Mesenchymal stem cell (in vitro differentiated cells and primary cell): ENCODE data around the gene CBX2.

Experiments
- DNase-seq: peaks from one replicate; pipeline ENCODE4 v3.0.0-alpha.2; 2013
- H2AFZ ChIP-seq: one replicate; pipeline ENCODE4 v1.6.1; 2013; ENCODE audit warnings: low read depth, mild to moderate bottlenecking, control low read depth, inconsistent platforms, low read length, moderate library complexity
- H2AK5ac ChIP-seq: 2 replicates; pipeline ENCODE4 v1.6.1; 2013; ENCODE audit warnings: low read length, moderate library complexity, mild to moderate bottlenecking, inconsistent platforms; ENCODE audit not compliant: severe bottlenecking
- H2BK120ac ChIP-seq: one replicate; pipeline ENCODE4 v1.6.1; 2013; ENCODE audit warnings: low read depth, mild to moderate bottlenecking, inconsistent platforms, low read length, moderate library complexity
- H2BK12ac ChIP-seq, 2 experiments: one replicate each; pipeline ENCODE4 v1.6.1; 2013; ENCODE audit warnings: inconsistent platforms in 2 of 2, low read length in 2 of 2, mild to moderate bottlenecking in 2 of 2, moderate library complexity in 2 of 2, control low read depth in 1 of 2
- H2BK15ac ChIP-seq: one replicate; pipeline ENCODE4 v1.6.1; 2013; ENCODE audit warnings: mild to moderate bottlenecking, low read depth, inconsistent platforms; ENCODE audit not compliant: poor library complexity, severe bottlenecking
- H2BK5ac ChIP-seq: 2 replicates; pipeline ENCODE4 v1.6.1; 2013; ENCODE audit warnings: low read depth, mild to moderate bottlenecking, low read length, control low read depth, inconsistent platforms; ENCODE audit not compliant: poor library complexity, severe bottlenecking
- H3K14ac ChIP-seq, 2 experiments: one replicate each; pipeline ENCODE4 v1.6.1; 2013; ENCODE audit warnings: inconsistent platforms in 2 of 2, low read length in 2 of 2, control low read depth in 1 of 2, mild to moderate bottlenecking in 1 of 2, moderate library complexity in 1 of 2
- H3K18ac ChIP-seq, 2 experiments: one replicate each; pipeline ENCODE4 v1.6.1; 2013; ENCODE audit warnings: inconsistent platforms in 2 of 2, low read length in 2 of 2, control low read depth in 1 of 2, low read depth in 1 of 2, mild to moderate bottlenecking in 1 of 2
- H3K23ac ChIP-seq, 2 experiments: one replicate each; pipeline ENCODE4 v1.6.1; 2013; ENCODE audit warnings: inconsistent platforms in 2 of 2, low read length in 2 of 2, mild to moderate bottlenecking in 2 of 2, moderate library complexity in 2 of 2, control low read depth in 1 of 2
- H3K27ac ChIP-seq: 2 replicates; pipeline ENCODE4 v1.5.1; 2013; ENCODE audit warnings: mild to moderate bottlenecking, moderate library complexity, low read length, control low read depth, inconsistent platforms; ENCODE audit not compliant: poor library complexity, severe bottlenecking
- H3K27me3 ChIP-seq, 2 experiments: 2 replicates each; pipeline versions ENCODE4 v1.6.1 to v1.7.0; 2013; ENCODE audit warnings: low read length in 2 of 2, mild to moderate bottlenecking in 2 of 2, moderate library complexity in 2 of 2, control low read depth in 1 of 2, inconsistent platforms in 1 of 2; ENCODE audit not compliant: control insufficient read depth in 1 of 2, insufficient read depth in 1 of 2
- H3K36me3 ChIP-seq, 2 experiments: 2 replicates each; pipeline versions ENCODE4 v1.6.1 to v1.7.0; 2013; ENCODE audit warnings: low read length in 2 of 2, control low read depth in 1 of 2, inconsistent platforms in 1 of 2, low read depth in 1 of 2, mild to moderate bottlenecking in 1 of 2; ENCODE audit not compliant: insufficient read depth in 2 of 2, control insufficient read depth in 1 of 2
- H3K4ac ChIP-seq, 2 experiments: one replicate each; pipeline ENCODE4 v1.6.1; 2013; ENCODE audit warnings: inconsistent platforms in 2 of 2, low read length in 2 of 2, mild to moderate bottlenecking in 2 of 2, moderate library complexity in 2 of 2, control low read depth in 1 of 2, low read depth in 1 of 2
- H3K4me1 ChIP-seq: 2 replicates; pipeline ENCODE4 v1.6.1; 2013; ENCODE audit warnings: low read depth, low read length, control low read depth; ENCODE audit not compliant: control insufficient read depth, insufficient read depth
- H3K4me2 ChIP-seq: 2 replicates; pipeline ENCODE4 v1.6.1; 2013; ENCODE audit warnings: low read length, mild to moderate bottlenecking, inconsistent platforms; ENCODE audit not compliant: poor library complexity, severe bottlenecking
- H3K4me3 ChIP-seq, 2 experiments: 2 replicates each; pipeline versions ENCODE4 v1.5.1 to v1.7.0; 2013; ENCODE audit warnings: low read length in 2 of 2, mild to moderate bottlenecking in 2 of 2, control low read depth in 1 of 2, low read depth in 1 of 2; ENCODE audit not compliant: insufficient read depth in 1 of 2
- H3K79me1 ChIP-seq: replicated peaks from 2 replicates; pipeline ENCODE4 v1.6.1; 2013; ENCODE audit warnings: mild to moderate bottlenecking, control low read depth, low read length, inconsistent platforms; ENCODE audit not compliant: poor library complexity, severe bottlenecking
- H3K9ac ChIP-seq: 2 replicates; pipeline ENCODE4 v1.7.0; 2013; ENCODE audit warnings: mild to moderate bottlenecking, low read length, moderate library complexity
- H3K9me3 ChIP-seq: 2 replicates; pipeline ENCODE4 v1.7.0; 2013; ENCODE audit warnings: mild to moderate bottlenecking, low read length; ENCODE audit not compliant: control insufficient read depth
- H4K8ac ChIP-seq: one replicate; pipeline ENCODE4 v1.6.1; 2013; ENCODE audit warnings: inconsistent platforms, mild to moderate bottlenecking, low read length, moderate library complexity
- H4K91ac ChIP-seq: one replicate; pipeline ENCODE4 v1.6.1; 2013; ENCODE audit warnings: mild to moderate bottlenecking, low read length, inconsistent platforms
- WGBS: methylation state at CpG from one replicate; pipeline ENCODE4 v1.1.7; 2013; ENCODE audit warnings: mixed read lengths; 5-methylcytosine and 5-hydroxymethylcytosine counted together

CBX2 gene

DNA sequence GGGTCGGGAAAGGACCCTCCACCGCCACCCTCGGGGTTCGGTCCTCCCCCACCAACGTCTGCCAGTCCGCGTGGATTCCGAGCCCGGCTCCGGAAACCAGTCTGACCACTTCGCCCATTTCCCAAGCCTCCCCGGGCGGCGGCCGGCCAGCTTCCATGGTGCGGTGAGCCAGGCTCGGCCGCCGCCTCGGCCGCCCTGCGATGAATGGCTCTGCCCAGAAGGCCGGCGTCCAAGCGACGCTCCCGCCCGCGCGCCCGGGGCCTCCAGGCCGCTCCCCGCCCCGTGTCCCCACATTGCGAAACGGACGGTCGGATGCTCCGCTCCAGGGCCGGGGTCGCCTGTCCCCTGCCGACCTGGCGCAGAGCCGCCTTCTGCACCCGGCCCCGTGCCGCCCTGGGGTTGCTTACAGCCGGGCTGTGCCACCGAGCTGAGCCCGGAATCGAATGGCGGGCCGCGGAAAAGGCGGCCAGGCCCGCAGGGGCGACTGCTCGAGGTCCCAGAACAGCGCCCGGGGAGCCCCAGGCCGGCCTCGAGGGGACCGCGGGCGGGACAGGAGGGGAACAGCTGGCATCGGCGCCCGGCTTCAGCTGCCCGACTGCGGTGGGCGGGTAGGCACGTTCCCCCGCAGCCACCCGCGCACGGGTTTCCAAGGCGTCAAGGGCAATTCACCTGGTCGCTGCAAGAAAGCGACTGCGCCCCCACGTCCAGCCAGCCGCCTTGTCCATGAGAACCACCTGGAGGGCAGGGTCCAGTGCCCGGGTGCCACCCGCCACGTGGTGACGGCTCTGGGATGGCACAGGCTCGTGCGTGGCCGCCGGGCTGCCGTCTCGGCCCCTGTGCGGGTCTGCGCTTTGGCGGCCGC, 37.3 kb downstream of the CBX2 start:
- H2BK5ac ChIP-seq, result no peak overlapping the region
- H4K91ac ChIP-seq, result peak overlapping the region; percentile 70
- H2BK120ac ChIP-seq, result no peak overlapping the region
- no peaks in the 10 kb centered on the region for H3K79me1 ChIP-seq
- H2AK5ac ChIP-seq, result no peak overlapping the region
- no peak overlapping the region for H2AFZ ChIP-seq
- no peak overlapping the region for H3K4ac ChIP-seq
- H3K4me3 ChIP-seq, result peak overlapping the region in 1 of 2 experiments; percentile 27
- peak overlapping the region; percentile 49 to 72 for H3K18ac ChIP-seq
- H2BK15ac ChIP-seq, result peak overlapping the region; percentile 76
- peak overlapping the region in 1 of 2 experiments; percentile 46 for H3K23ac ChIP-seq
- H3K4me1 ChIP-seq, result peaks cover 37% of the 10 kb centered on the region
- H3K4me2 ChIP-seq, result peak overlapping the region; percentile 61
- no peak overlapping the region for H3K27ac ChIP-seq
- H3K14ac ChIP-seq, result no peak overlapping the region
- 9% methylated on average over 94 of the region's 96 CpGs for WGBS
- DNase-seq, result no peak
- H2BK12ac ChIP-seq, result peak overlapping the region; percentile 15 to 42
- peaks cover 85 to 90% of the 10 kb centered on the region in 2 experiments for H3K27me3 ChIP-seq
- H4K8ac ChIP-seq, result peak overlapping the region; percentile 69
- no peaks in the 10 kb centered on the region for H3K9me3 ChIP-seq
- no peak overlapping the region for H3K9ac ChIP-seq
- H3K36me3 ChIP-seq, result no peaks in the 10 kb centered on the region

DNA sequence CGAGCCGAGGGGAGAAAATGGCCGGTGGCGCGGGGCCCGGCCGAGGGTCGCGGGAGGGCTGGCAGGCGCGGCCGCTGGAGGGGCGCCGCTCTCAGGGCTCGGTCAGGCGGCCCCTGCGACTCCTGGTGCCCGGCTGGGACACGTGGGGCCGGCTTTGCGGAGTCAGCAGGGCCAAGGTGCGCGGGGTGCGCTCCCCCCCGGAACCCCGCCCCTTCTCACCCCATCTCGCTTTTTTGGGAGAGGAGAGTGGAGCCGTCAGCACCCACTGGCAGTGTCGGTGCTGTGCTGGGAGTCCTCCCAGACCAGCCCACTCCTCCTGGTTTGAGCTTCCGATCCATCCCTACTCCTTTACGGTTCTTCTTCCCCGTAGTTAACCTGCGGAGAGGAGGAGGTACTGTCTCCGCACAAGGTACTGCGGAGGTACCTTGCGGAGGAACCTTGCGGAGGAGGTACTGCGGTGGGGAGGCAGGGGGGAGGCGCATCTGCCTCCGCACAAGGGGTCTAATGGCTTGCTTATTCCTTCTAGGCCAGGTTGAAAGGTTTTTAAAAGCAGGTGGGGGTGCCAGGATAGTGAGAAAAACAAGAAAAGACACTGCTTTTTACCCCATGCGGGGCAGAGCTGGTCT, 38.0 kb downstream of the CBX2 start:
- H2BK5ac ChIP-seq, result no peak overlapping the region
- H3K36me3 ChIP-seq, result no peaks in the 10 kb centered on the region
- no peaks in the 10 kb centered on the region for H3K9me3 ChIP-seq
- no peak overlapping the region for H3K14ac ChIP-seq
- no peak overlapping the region for H3K4me2 ChIP-seq
- H3K79me1 ChIP-seq, result no peaks in the 10 kb centered on the region
- 17% methylated on average over 31 of the region's 41 CpGs for WGBS
- H3K27me3 ChIP-seq, result peaks cover 83 to 91% of the 10 kb centered on the region in 2 experiments
- no peak overlapping the region for H2BK120ac ChIP-seq
- no peak overlapping the region for H3K9ac ChIP-seq
- no peak overlapping the region for H4K91ac ChIP-seq
- H3K23ac ChIP-seq, result no peak overlapping the region
- H3K4ac ChIP-seq, result no peak overlapping the region
- no peak overlapping the region for H2AK5ac ChIP-seq
- H2BK15ac ChIP-seq, result no peak overlapping the region
- no peak overlapping the region for H4K8ac ChIP-seq
- no peak overlapping the region for H3K18ac ChIP-seq
- no peak overlapping the region for H2BK12ac ChIP-seq
- no peak overlapping the region for H3K27ac ChIP-seq
- DNase-seq, result no peak
- H3K4me1 ChIP-seq, result peaks cover 33% of the 10 kb centered on the region
- H2AFZ ChIP-seq, result no peak overlapping the region
- no peak overlapping the region for H3K4me3 ChIP-seq

DNA sequence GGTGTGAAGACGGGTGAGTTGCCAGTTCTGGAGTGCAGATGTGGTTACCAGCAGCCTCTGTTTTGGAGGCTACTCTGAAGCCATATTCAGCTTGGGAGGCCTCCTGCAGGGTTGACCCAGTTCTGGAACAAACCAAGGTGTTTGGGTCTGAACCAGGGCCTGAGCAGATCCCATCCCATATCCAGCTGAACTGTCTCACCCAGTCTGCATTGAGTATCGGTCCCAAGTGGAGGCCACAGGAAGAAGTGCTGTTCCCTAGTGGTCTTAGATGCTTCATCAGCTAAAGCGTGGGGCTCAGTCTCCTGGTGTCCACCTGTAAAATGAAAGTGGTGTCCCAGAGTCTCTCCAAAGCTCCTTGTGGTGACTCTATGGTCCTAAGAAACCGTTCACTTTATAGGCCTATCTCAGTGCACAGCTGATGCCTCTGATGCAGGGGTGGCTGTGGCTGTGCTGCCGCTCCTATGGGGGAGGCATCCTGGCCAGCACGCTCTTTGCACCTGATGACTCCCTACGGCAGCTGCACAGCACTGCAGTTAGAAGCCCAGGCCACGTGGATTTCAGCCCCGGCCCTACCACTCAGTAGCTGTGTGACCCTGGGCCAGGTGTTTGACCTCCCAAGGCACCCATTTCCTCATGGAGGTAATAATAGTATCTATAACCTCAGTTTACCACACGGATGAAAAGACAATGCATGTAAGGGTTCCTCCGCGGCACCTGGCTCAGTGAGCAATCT, 40.2 kb downstream of the CBX2 start:
- Histone ChIP-seq H2BK12ac (no peak overlapping the region), H3K27me3 (peaks cover 69 to 87% of the 10 kb centered on the region in 2 experiments), H2AFZ (no peak overlapping the region), H3K9me3 (no peaks in the 10 kb centered on the region), H4K91ac (no peak overlapping the region), H3K79me1 (no peaks in the 10 kb centered on the region), H3K23ac (no peak overlapping the region), H3K36me3 (no peaks in the 10 kb centered on the region), H3K14ac (no peak overlapping the region), H3K4ac (no peak overlapping the region), H4K8ac (no peak overlapping the region), H2BK120ac (no peak overlapping the region), H3K4me1 (peaks cover 18% of the 10 kb centered on the region), H2BK5ac (no peak overlapping the region), H3K18ac (no peak overlapping the region), H2BK15ac (no peak overlapping the region), H3K9ac (no peak overlapping the region), H3K4me2 (no peak overlapping the region), H2AK5ac (no peak overlapping the region), H3K4me3 (no peak overlapping the region), H3K27ac (no peak overlapping the region)
- WGBS, result 85% methylated on average over 9 of the region's 12 CpGs
- no peak for DNase-seq

DNA sequence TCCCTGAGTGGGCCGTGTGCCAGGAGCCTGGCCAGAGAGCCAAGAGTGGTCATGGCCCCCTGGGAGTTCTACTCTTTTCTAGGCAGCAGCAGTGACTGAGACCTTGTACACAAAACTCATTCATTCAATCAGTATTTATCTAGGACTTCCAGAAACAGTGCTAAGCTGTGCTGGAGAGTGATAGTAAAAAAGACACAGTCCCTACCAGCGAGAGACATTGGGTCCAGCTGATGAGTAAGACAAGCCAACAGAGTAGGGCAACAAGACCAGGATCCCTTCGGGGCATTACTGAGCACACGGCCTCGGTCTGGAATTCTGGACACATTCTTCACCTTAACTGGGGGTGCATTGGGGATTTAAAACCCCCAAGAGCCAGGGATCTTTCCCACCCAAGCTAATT, 41.1 kb downstream of the CBX2 start:
- Histone ChIP-seq H3K9ac (no peak overlapping the region), H3K79me1 (no peaks in the 10 kb centered on the region), H3K4me3 (no peak overlapping the region), H3K9me3 (no peaks in the 10 kb centered on the region), H2BK15ac (no peak overlapping the region), H3K4ac (no peak overlapping the region), H2BK5ac (no peak overlapping the region), H3K14ac (no peak overlapping the region), H3K4me1 (peaks cover 14% of the 10 kb centered on the region), H4K91ac (no peak overlapping the region), H2AFZ (no peak overlapping the region), H3K18ac (no peak overlapping the region), H2BK12ac (no peak overlapping the region), H3K27ac (no peak overlapping the region), H3K36me3 (no peaks in the 10 kb centered on the region), H3K4me2 (no peak overlapping the region), H2BK120ac (no peak overlapping the region), H3K27me3 (peaks cover 64 to 86% of the 10 kb centered on the region in 2 experiments), H3K23ac (no peak overlapping the region), H2AK5ac (no peak overlapping the region), H4K8ac (no peak overlapping the region)
- WGBS, result 94% methylated on average over 5 of the region's 5 CpGs
- no peak for DNase-seq
